SK-N-SH treated with all-trans-retinoic acid at 6 μM for 48 hours (cell line): ENCODE results near the gene CACNA2D3.

Experiments
- ATAC-seq: fragments of 200-7000 bp; cut with Tn5 transposase; 3 replicates; pipeline ENCODE4 v1.9.1; 2020; ENCODE audit warnings: mild to moderate bottlenecking, moderate library complexity
- ARNTL ChIP-seq: fragments of 450-650 bp; formaldehyde crosslinking; IDR thresholded peaks from 2 replicates; pipeline ENCODE4 v1.5.0; 2020; ENCODE audit warnings: low read depth, mild to moderate bottlenecking, moderate library complexity, borderline replicate concordance
- BACH2 ChIP-seq: fragments of 250-450 bp; sonication (Bioruptor Pico); IDR thresholded peaks from 2 replicates; pipeline ENCODE4 v1.9.0; 2021; ENCODE audit warnings: mild to moderate bottlenecking, borderline replicate concordance
- CREB5 ChIP-seq: fragments of 250-450 bp; sonication (Bioruptor Pico); IDR thresholded peaks from 2 replicates; pipeline ENCODE4 v1.5.1; 2020; ENCODE audit warnings: low read depth, mild to moderate bottlenecking, moderate library complexity
- CSDC2 ChIP-seq: fragments of 250-450 bp; sonication (Bioruptor Pico); IDR thresholded peaks from 2 replicates; pipeline ENCODE4 v1.5.0; 2020; ENCODE audit warnings: mild to moderate bottlenecking, moderate library complexity
- CSRNP3 ChIP-seq: fragments of 250-450 bp; sonication (Bioruptor Pico); IDR thresholded peaks from 2 replicates; pipeline ENCODE4 v1.5.1; 2021; ENCODE audit warnings: mild to moderate bottlenecking, moderate library complexity
- ESRRG ChIP-seq: fragments of 250-450 bp; sonication (Bioruptor Pico); IDR thresholded peaks from 2 replicates; pipeline ENCODE4 v1.6.1; 2021; ENCODE audit warnings: mild to moderate bottlenecking
- ISL1 ChIP-seq: fragments of 250-450 bp; sonication (Bioruptor Pico); IDR thresholded peaks from 2 replicates; pipeline ENCODE4 v2.1.2; 2022; ENCODE audit warnings: mild to moderate bottlenecking, moderate library complexity
- PATZ1 ChIP-seq: fragments of 250-450 bp; sonication (Bioruptor Pico); IDR thresholded peaks from 2 replicates; pipeline ENCODE4 v1.8.0; 2020; ENCODE audit warnings: mild to moderate bottlenecking, moderate library complexity, borderline replicate concordance
- POU6F1 ChIP-seq: fragments of 250-450 bp; sonication (Bioruptor Pico); IDR thresholded peaks from 2 replicates; pipeline ENCODE4 v1.8.0; 2021; ENCODE audit warnings: low read depth, mild to moderate bottlenecking, moderate library complexity, borderline replicate concordance
- PPARA ChIP-seq: fragments of 250-450 bp; sonication (Bioruptor Pico); IDR thresholded peaks from 2 replicates; pipeline ENCODE4 v1.5.0; 2020; ENCODE audit warnings: mild to moderate bottlenecking, borderline replicate concordance
- TOX ChIP-seq: fragments of 250-450 bp; sonication (Bioruptor Pico); IDR thresholded peaks from 2 replicates; pipeline ENCODE4 v1.8.0; 2021; ENCODE audit warnings: mild to moderate bottlenecking, moderate library complexity, borderline replicate concordance
- TSHZ2 ChIP-seq: fragments of 250-450 bp; sonication (Bioruptor Pico); IDR thresholded peaks from 2 replicates; pipeline ENCODE4 v1.5.0; 2020; ENCODE audit warnings: mild to moderate bottlenecking, moderate library complexity
- ZC3H10 ChIP-seq: fragments of 250-450 bp; sonication (Bioruptor Pico); IDR thresholded peaks from 2 replicates; pipeline ENCODE4 v1.5.1; 2021; ENCODE audit warnings: mild to moderate bottlenecking, moderate library complexity
- ZFP3 ChIP-seq: fragments of 250-450 bp; sonication (Bioruptor Pico); IDR thresholded peaks from 2 replicates; pipeline ENCODE4 v1.5.0; 2020; ENCODE audit warnings: mild to moderate bottlenecking, moderate library complexity
- ZFP30 ChIP-seq: fragments of 450-650 bp; formaldehyde crosslinking; IDR thresholded peaks from 2 replicates; pipeline ENCODE4 v1.5.0; 2022; ENCODE audit warnings: mild to moderate bottlenecking, moderate library complexity
- ZNF565 ChIP-seq: fragments of 450-650 bp; formaldehyde crosslinking; conservative IDR thresholded peaks from 2 replicates; pipeline ENCODE4 v1.5.0; 2020; ENCODE audit warnings: low read depth, mild to moderate bottlenecking, moderate library complexity
- ZNF70 ChIP-seq: fragments of 450-650 bp; formaldehyde crosslinking; IDR thresholded peaks from 2 replicates; pipeline ENCODE4 v1.5.0; 2020; ENCODE audit warnings: mild to moderate bottlenecking, moderate library complexity
- ZNF8 ChIP-seq: fragments of 450-650 bp; formaldehyde crosslinking; IDR thresholded peaks from 2 replicates; pipeline ENCODE4 v1.5.0; 2020; ENCODE audit warnings: mild to moderate bottlenecking, moderate library complexity

Gene CACNA2D3

GRCh38 chr3:55013145-55013925, 891.0 kb downstream of the CACNA2D3 start (continued):
- TF ChIP-seq ZFP3 (CRISPR knock-in tag): no peak
- no peak for TF ChIP-seq ZNF565 (CRISPR knock-in tag)
- no peak for TF ChIP-seq POU6F1 (CRISPR knock-in tag)
- TF ChIP-seq ZNF70 (CRISPR knock-in tag): no peak
- TF ChIP-seq ZFP30: no peak

- TF ChIP-seq PATZ1 (no peak), ZC3H10 (CRISPR knock-in tag) (no peak), PPARA (no peak), BACH2 (no peak)
- ATAC-seq: no peak
Measured at GRCh38 chr3:55014081-55014480, 891.7 kb downstream of the CACNA2D3 start.

GRCh38 chr3:55014906-55015305, 892.6 kb downstream of the CACNA2D3 start:
- TF ChIP-seq ZFP3 (CRISPR knock-in tag): no peak
- no peak for TF ChIP-seq ZNF565 (CRISPR knock-in tag)
- no peak for TF ChIP-seq PATZ1
- TF ChIP-seq CREB5: no peak
- no peak for TF ChIP-seq CSRNP3 (CRISPR knock-in tag)
- TF ChIP-seq TOX (CRISPR knock-in tag): no peak
- no peak for TF ChIP-seq TSHZ2
- no peak for TF ChIP-seq BACH2
- no peak for TF ChIP-seq ZC3H10 (CRISPR knock-in tag)
- TF ChIP-seq CSDC2 (CRISPR knock-in tag): no peak
- TF ChIP-seq ESRRG (CRISPR knock-in tag): no peak
- no peak for TF ChIP-seq ZNF8 (CRISPR knock-in tag)
- no peak for TF ChIP-seq PPARA
- no peak for TF ChIP-seq ARNTL
- TF ChIP-seq ISL1: no peak
- no peak for ATAC-seq
